HCT116 (cell line): Measurements from ENCODE around the gene ATP6V0B. TPM values are rescaled to one million over a fixed set of nuclear protein-coding genes. Genes with fewer than 3 reads are reported as not detected.

ENCODE experiments used
- ATAC-seq: fragments of 200-7000 bp; cut with Tn5 transposase; 2 replicates; pipeline ENCODE4 v1.9.1; 2020; ENCODE audit warnings: mild to moderate bottlenecking, moderate library complexity
- BruUV-seq: library from RNA; stranded (reverse); fragments of 400-500 nt; replicated peaks from 2 replicates; lab custom pipeline; 2021; lab: Mats Ljungman, UMichigan
- CTCF ChIA-PET: fragments of 300-600 bp; sonication (Branson Sonifier 250); formaldehyde crosslinking; loops from one replicate; lab custom pipeline; 2021; ENCODE audit warnings: antibody characterized with exemption; lab: Charles Lee
- POLR2A ChIA-PET: fragments of 300-600, 350-600 bp; sonication (Branson Sonifier 250); formaldehyde crosslinking; loops from one replicate; lab custom pipeline; 2021; ENCODE audit warnings: antibody characterized with exemption; lab: Charles Lee
- RAD21 ChIA-PET, 2 experiments: fragments of 300-600 bp; sonication (Branson Sonifier 250); formaldehyde crosslinking; loops; one replicate each; lab custom pipeline; 2023; ENCODE audit warnings: low total read pairs in 2 of 2; ENCODE audit not compliant: uncharacterized antibody in 2 of 2, unreplicated experiment in 2 of 2, low non-redundant PET in 1 of 2; lab: Charles Lee
- DNase-seq: peaks from one replicate; pipeline ENCODE4 v3.0.0-alpha.2; 2010; ENCODE audit warnings: low read depth, low spot score
- H2AFZ ChIP-seq: fragments of 200-600 bp; shearing (Covaris generic), sonication (generic); 2 replicates; pipeline ENCODE4 v1.6.1; 2017; ENCODE audit warnings: low read depth, mixed run types, mixed read lengths, antibody characterized with exemption, low read length; ENCODE audit not compliant: poor library complexity, severe bottlenecking
- H3K27ac ChIP-seq: 2 replicates; pipeline ENCODE4 v1.5.1; 2012; ENCODE audit warnings: low read depth, low read length
- H3K27me3 ChIP-seq: fragments of 200-600 bp; sonication (generic); 2 replicates; pipeline ENCODE4 v1.6.1; 2016; ENCODE audit warnings: mixed run types, low read length, mixed read lengths; ENCODE audit not compliant: insufficient read depth
- H3K36me3 ChIP-seq, 2 experiments: fragments of 200-500 bp in 1 of 2; fragments of 200-600 bp in 1 of 2; sonication (Bioruptor generic) in 1 of 2; sonication (generic) in 1 of 2; 2 replicates each; pipeline versions ENCODE4 v1.5.1 to v1.6.1; 2014 to 2016; ENCODE audit warnings: low read length in 2 of 2, inconsistent platforms in 1 of 2, mixed read lengths in 1 of 2, mixed run types in 1 of 2; ENCODE audit not compliant: insufficient read depth in 2 of 2, control insufficient read depth in 1 of 2
- H3K4me1 ChIP-seq, 2 experiments: fragments of 200-600 bp in 1 of 2; sonication (generic) in 1 of 2; 2 replicates each; pipeline versions ENCODE4 v1.5.1 to v1.6.1; 2012 to 2017; ENCODE audit warnings: low read length in 2 of 2, inconsistent platforms in 1 of 2, mild to moderate bottlenecking in 1 of 2, mixed read lengths in 1 of 2, mixed run types in 1 of 2, moderate library complexity in 1 of 2; ENCODE audit not compliant: insufficient read depth in 2 of 2, control insufficient read depth in 1 of 2
- H3K4me2 ChIP-seq: fragments of 200-600 bp; sonication (generic); 2 replicates; pipeline ENCODE4 v1.6.1; 2017; ENCODE audit warnings: mixed run types, low read length, mixed read lengths
- H3K4me3 ChIP-seq, 2 experiments: fragments of 200-600 bp in 1 of 2; sonication (generic) in 1 of 2; replicated peaks in 1 of 2; 2 replicates each; pipeline ENCODE4 v1.5.1; 2011 to 2016; ENCODE audit warnings: low read length in 2 of 2, control low read depth in 1 of 2, low read depth in 1 of 2, mild to moderate bottlenecking in 1 of 2, mixed read lengths in 1 of 2, mixed run types in 1 of 2
- H3K79me2 ChIP-seq: fragments of 200-600 bp; sonication (generic); 2 replicates; pipeline ENCODE4 v1.6.1; 2017; ENCODE audit warnings: mild to moderate bottlenecking, mixed run types, low read length, moderate library complexity, mixed read lengths; ENCODE audit not compliant: insufficient read depth
- H3K9ac ChIP-seq: fragments of 200-600 bp; sonication (generic); 2 replicates; pipeline ENCODE4 v1.6.1; 2016; ENCODE audit warnings: low read length, mixed read lengths
- H3K9me2 ChIP-seq: fragments of 200-600 bp; sonication (generic), shearing (Covaris generic); 2 replicates; pipeline ENCODE4 v1.6.1; 2017; ENCODE audit warnings: mixed run types, mild to moderate bottlenecking, moderate library complexity; ENCODE audit not compliant: insufficient read depth
- H3K9me3 ChIP-seq, 2 experiments: fragments of 200-500 bp in 1 of 2; fragments of 200-600 bp in 1 of 2; sonication (Bioruptor generic) in 1 of 2; sonication (generic) in 1 of 2; 2 replicates each; pipeline ENCODE4 v1.6.1; 2014 to 2017; ENCODE audit warnings: low read length in 2 of 2, mixed read lengths in 2 of 2, inconsistent platforms in 1 of 2, low read depth in 1 of 2, mild to moderate bottlenecking in 1 of 2, mixed run types in 1 of 2, moderate library complexity in 1 of 2; ENCODE audit not compliant: control insufficient read depth in 1 of 2, insufficient read depth in 1 of 2
- H4K20me1 ChIP-seq: fragments of 200-600 bp; sonication (generic), shearing (Covaris generic); 2 replicates; pipeline ENCODE4 v1.6.1; 2017; ENCODE audit warnings: mixed run types, mild to moderate bottlenecking, moderate library complexity; ENCODE audit not compliant: insufficient read depth
- CBX3 ChIP-seq: IDR thresholded peaks from 2 replicates; pipeline ENCODE4 v1.6.1; 2012; ENCODE audit warnings: low read depth
- CEBPB ChIP-seq: IDR thresholded peaks from 2 replicates; pipeline ENCODE4 v1.6.1; 2012; ENCODE audit warnings: low read depth
- CTCF ChIP-seq, 3 experiments: fragments of 200-600 bp in 1 of 3; sonication (generic) in 1 of 3; IDR thresholded peaks in 2 of 3; conservative IDR thresholded peaks in 1 of 3; 2 replicates each; pipeline ENCODE4 v1.5.1; 2012 to 2017; ENCODE audit warnings: low read depth in 2 of 3, low read length in 2 of 3, antibody characterized with exemption in 1 of 3, borderline replicate concordance in 1 of 3, control low read depth in 1 of 3, mild to moderate bottlenecking in 1 of 3, mixed read lengths in 1 of 3, mixed run types in 1 of 3, moderate library complexity in 1 of 3; ENCODE audit not compliant: insufficient read depth in 1 of 3
- EGR1 ChIP-seq: IDR thresholded peaks from 2 replicates; pipeline ENCODE4 v1.6.1; 2012; ENCODE audit warnings: low read depth
- ELF1 ChIP-seq: IDR thresholded peaks from 2 replicates; pipeline ENCODE4 v1.6.1; 2012; ENCODE audit warnings: low read depth, borderline replicate concordance
- EZH2 ChIP-seq: fragments of 200-600 bp; sonication (generic); IDR thresholded peaks from 2 replicates; pipeline ENCODE4 v1.6.1; 2017; ENCODE audit warnings: antibody characterized with exemption, mixed run types
- FOSL1 ChIP-seq: IDR thresholded peaks from 2 replicates; pipeline ENCODE4 v1.6.1; 2012; ENCODE audit warnings: low read depth
- JUND ChIP-seq: IDR thresholded peaks from 2 replicates; pipeline ENCODE4 v1.6.1; 2012
- POLR2A ChIP-seq: IDR thresholded peaks from 2 replicates; pipeline ENCODE4 v1.7.0; 2011; ENCODE audit warnings: borderline replicate concordance; ENCODE audit not compliant: insufficient read depth, insufficient read length; ENCODE audit errors: extremely low read depth
- POLR2AphosphoS5 ChIP-seq: IDR thresholded peaks from 2 replicates; pipeline ENCODE4 v1.6.1; 2011; ENCODE audit warnings: mild to moderate bottlenecking, low read depth, low read length, moderate library complexity
- RAD21 ChIP-seq: IDR thresholded peaks from 2 replicates; pipeline ENCODE4 v1.6.1; 2012; ENCODE audit warnings: low read depth, mild to moderate bottlenecking
- REST ChIP-seq: IDR thresholded peaks from 2 replicates; pipeline ENCODE4 v1.6.1; 2012; ENCODE audit warnings: low read depth
- SIN3A ChIP-seq: IDR thresholded peaks from 2 replicates; pipeline ENCODE4 v1.6.1; 2012; ENCODE audit warnings: low read depth
- SP1 ChIP-seq: IDR thresholded peaks from 2 replicates; pipeline ENCODE4 v1.6.1; 2012; ENCODE audit warnings: low read depth
- SRF ChIP-seq: IDR thresholded peaks from 2 replicates; pipeline ENCODE4 v1.6.1; 2012; ENCODE audit warnings: low read depth
- TCF7L2 ChIP-seq: IDR thresholded peaks from 2 replicates; pipeline ENCODE4 v1.7.0; 2011; ENCODE audit warnings: borderline replicate concordance, inconsistent platforms; ENCODE audit not compliant: insufficient read depth, insufficient read length; ENCODE audit errors: extremely low read depth
- YY1 ChIP-seq: IDR thresholded peaks from 2 replicates; pipeline ENCODE4 v1.6.1; 2011; ENCODE audit warnings: low read length, low read depth, moderate library complexity, mild to moderate bottlenecking; ENCODE audit not compliant: insufficient replicate concordance; ENCODE audit errors: extremely low read depth
- ZFX ChIP-seq: fragments of 450-650 bp; IDR thresholded peaks from 2 replicates; pipeline ENCODE4 v1.6.1; 2017
- ZNF274 ChIP-seq: fragments of 200-500 bp; sonication (Bioruptor generic); IDR thresholded peaks from 2 replicates; pipeline ENCODE4 v1.6.1; 2014; ENCODE audit warnings: mild to moderate bottlenecking, low read depth, low read length, inconsistent platforms
- intact Hi-C: fragments of 100-400 bp; cut with micrococcal nuclease; formaldehyde crosslinking; loops from 2 replicates; pipeline ENCODE4 v1.10.0; 2022
- total RNA-seq: library from RNA; stranded (reverse); gene quantifications from one replicate; pipeline ENCODE4 v1.2.1, GENCODE V29; 2021; ENCODE audit not compliant: unreplicated experiment

Gene ATP6V0B
- total RNA-seq, 1 experiment from 2014 or later, result 122 TPM

- no peaks in the 10 kb centered on the region for H3K27me3 ChIP-seq
- no peak overlapping the region for H3K27ac ChIP-seq
- no peak overlapping the region for H3K4me2 ChIP-seq
- intact Hi-C loops, result no loop called here
- ChIA-PET CTCF (interaction anchor here (1.2 kb wide), 1 partner anchor 224 kb away, joined by 3 read pairs; no protein-coding TSS in a partner anchor), POLR2A (no interaction called here), RAD21 (no interaction called here)
- H4K20me1 ChIP-seq, result no peaks in the 10 kb centered on the region
- no peaks in the 10 kb centered on the region for H3K9me2 ChIP-seq
- BruUV-seq, result no TSS peak
- H3K36me3 ChIP-seq, result peaks cover 6 to 36% of the 10 kb centered on the region in 2 experiments; a peak in 2 of 4 replicates
- DNase-seq, result no peak
- H3K79me2 ChIP-seq, result peaks cover 10% of the 10 kb centered on the region
- ATAC-seq, result no peak
- H2AFZ ChIP-seq, result no peak overlapping the region
- no peak for TF ChIP-seq JUND
- TF ChIP-seq EGR1, result no peak
- TF ChIP-seq POLR2A, result no peak
- TF ChIP-seq CTCF (IDR thresholded peaks at IDR 0.05 in 2 of 3, conservative IDR thresholded peaks at IDR 0.05 in 1 of 3; ENCODE audit: borderline replicate concordance in 1 of 3, insufficient read depth in 1 of 3, low read depth in 2 of 3, low read length in 2 of 3), result no peak
- TF ChIP-seq SP1, result no peak
- no peak for TF ChIP-seq TCF7L2
- no peak for TF ChIP-seq CEBPB
- no peak for TF ChIP-seq ZFX
- no peak for TF ChIP-seq RAD21
- no peak for TF ChIP-seq SIN3A
- no peak for TF ChIP-seq YY1
- TF ChIP-seq ELF1, result no peak
- no peak for TF ChIP-seq SRF
- no peak for TF ChIP-seq POLR2AphosphoS5
- no peak for TF ChIP-seq CBX3
- no peak for TF ChIP-seq EZH2
- TF ChIP-seq FOSL1, result no peak
- TF ChIP-seq REST, result no peak
- no peak for TF ChIP-seq ZNF274
- H3K4me1 ChIP-seq, result peaks cover 5 to 22% of the 10 kb centered on the region in 2 experiments
- no peaks in the 10 kb centered on the region for H3K9me3 ChIP-seq
- no peak overlapping the region for H3K4me3 ChIP-seq
- H3K9ac ChIP-seq, result no peak overlapping the region
Measured at GRCh38 chr1:43987159-43987902, 12.6 kb downstream of the ATP6V0B start.
